ENCODE data around the gene FANCM.

- no peak for TF ChIP-seq CTCF (IDR thresholded peaks at IDR 0.05)
- no peak for TF ChIP-seq POLR2A (IDR thresholded peaks at IDR 0.05)
Measured at GRCh38 chr14:45242706-45243105, 107.0 kb downstream of the FANCM start.
